T-helper 22 cell (primary cell): ENCODE measurements around the gene TTC24.
"Not testable (repeated sequence)": the region's sequence is repeated elsewhere in the genome, so short reads cannot be mapped to it uniquely, and the experiment has no call there.

Source experiments
- DNase-seq: peaks from one replicate; pipeline ENCODE4 v3.0.0-alpha.2; 2020; ENCODE audit warnings: low read depth

TTC24 gene

DNA sequence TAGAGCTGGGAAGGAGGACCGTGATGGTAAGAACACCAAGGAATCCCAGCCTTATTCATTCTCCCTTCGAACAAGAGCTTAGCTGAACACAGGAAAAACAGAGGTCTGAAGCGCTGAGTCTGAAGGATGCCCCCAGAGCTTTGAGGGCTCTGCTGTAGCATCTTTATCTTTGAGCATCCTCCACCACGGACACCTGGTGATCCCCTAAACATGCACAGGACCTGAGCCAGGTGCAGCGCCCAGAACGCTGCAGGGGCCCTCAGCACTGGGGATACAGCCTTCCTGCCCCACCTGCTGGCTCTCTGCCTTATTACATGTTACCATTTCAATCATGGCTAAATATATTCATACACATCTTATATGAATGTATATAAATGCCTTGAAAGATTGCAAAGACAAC is 29.5 kb downstream of the TTC24 start:
- peak; percentile 19 for DNase-seq

DNA sequence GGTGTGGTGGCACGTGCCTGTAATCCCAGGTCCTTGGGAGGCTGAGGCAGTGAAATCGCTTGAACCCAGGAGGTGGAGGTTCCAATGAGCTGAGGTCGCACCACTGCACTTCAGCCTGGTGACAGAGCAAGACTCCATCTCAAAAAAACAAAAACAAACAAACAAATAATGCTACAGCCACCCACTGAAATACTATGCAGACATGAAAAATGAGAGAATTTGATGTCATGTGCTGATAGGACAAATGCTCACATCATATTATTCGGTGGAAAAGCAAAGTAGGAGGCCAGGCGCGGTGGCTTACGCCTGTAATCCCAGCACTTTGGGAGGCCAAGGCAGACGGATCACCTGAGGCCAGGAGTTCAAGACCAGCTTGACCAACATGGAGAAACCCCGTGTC is 30.5 kb downstream of the TTC24 start:
- DNase-seq, result not testable (repeated sequence)

DNA sequence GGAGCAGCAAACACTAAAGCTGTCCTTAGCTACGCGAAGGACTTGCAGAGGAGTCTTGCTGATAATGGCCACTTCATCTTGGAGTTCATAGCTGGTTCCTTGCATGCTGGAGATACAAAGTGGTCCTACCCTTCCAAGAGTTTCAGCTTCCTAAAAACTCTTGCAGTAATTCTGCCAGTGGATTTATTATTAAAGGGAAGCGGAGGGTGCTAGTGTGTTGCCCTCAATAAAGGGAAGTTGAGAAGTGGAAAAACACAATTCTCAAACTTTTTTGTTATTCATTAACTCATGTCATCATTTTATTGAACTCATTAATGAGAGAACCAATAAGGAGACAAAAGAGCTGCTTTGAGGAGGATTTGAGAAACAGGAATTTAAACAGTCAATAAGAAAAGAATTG is 33.1 kb downstream of the TTC24 start:
- no peak for DNase-seq

DNA sequence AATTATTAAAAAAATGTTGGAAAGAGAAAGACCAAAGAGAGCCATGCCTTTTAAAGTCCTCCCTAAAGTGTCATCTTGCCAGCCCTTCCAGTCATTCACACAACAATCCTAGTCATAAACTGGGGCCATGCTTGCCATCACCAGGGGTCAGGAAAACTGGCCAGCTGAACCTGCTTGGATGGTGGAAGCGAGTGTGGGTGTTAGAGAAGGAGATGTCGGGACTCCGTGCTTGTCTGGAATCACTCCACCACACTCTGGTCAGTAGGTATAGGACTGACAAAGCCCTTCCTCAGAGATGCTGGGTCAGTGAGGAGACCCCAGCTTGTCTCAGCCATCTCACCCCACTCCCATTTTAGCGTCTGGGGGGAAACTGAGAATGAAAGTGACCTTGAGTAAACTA is 36.4 kb downstream of the TTC24 start:
- no peak for DNase-seq

DNA sequence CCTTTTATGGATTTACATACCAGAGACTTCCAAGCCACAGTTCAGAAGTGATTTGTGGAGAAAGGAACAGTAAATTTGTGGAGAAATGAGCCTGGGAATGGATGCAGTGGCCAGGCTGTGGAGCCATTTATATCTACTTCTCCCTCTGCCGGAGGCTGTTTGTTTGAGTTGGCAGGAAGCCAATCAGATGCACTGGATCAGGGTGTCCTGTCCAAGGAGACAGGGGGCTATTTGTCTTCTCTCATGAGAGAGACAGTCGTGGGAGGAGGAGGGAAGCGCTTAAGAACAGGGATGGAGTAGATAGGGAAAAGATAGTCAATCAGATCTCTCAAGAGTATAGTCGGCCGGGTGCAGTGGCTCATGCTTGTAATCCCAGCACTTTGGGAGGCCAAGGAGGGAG is 36.9 kb downstream of the TTC24 start:
- no peak for DNase-seq

DNA sequence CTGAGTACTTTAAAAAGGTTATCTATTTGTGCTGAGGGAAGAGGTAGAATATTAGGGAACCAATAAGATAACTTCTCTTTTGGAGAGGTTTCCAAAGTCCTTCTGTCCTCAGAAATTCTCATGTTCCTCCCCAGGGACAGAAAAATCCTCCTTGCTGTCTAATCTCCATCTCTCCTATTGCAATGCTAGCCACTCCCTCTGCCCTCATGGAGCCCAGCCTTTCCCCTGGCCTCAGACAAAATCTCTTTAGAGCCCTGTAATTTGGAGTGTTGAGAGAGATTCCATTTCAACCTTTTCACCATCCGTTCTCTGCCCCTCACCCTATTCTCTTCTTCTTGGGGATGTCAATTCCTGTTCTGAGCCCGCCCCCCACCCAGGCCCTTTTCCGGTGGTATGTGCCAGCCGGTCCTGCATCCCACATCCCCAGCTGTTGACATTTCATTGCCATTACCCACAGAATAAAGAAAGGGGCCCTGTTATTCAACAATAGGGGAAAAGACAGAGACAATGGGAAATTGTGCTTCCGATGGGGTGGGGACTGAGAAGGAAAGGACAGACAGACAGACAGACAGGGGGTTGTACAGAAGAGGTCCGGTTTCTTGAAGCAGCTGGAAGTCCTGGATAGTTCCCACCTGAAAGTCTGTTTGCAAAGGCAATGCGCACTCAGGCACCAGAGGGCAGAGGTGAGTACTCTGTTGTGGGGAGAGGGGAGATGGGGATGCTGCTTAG is 39.5 kb downstream of the TTC24 start, which contains the start of gene HAPLN2:
Gene HAPLN2, plus strand, starts transcription at position 563 of the 729 bp plus-strand sequence. CDS start 4,076 bp downstream, outside the sequence.
- DNase-seq, result no peak

DNA sequence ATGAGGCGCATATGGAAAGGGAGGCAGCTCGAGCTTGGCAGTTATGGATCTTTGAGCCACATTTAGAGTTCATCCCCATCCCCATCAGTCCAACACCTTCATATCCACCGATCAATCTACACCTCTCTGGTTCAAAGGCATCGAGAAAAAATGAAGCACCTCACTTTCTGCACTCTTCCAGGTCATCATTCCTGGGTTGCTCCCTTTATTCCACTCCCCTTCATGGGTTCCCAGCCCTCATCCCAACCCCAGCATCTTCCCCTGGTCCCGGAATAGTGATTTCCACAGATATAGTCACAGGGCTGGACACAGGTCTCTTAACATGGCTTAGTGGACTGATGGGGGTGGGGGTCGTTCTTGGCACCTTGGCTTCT is 40.0 kb downstream of the TTC24 start:
- no peak for DNase-seq

DNA sequence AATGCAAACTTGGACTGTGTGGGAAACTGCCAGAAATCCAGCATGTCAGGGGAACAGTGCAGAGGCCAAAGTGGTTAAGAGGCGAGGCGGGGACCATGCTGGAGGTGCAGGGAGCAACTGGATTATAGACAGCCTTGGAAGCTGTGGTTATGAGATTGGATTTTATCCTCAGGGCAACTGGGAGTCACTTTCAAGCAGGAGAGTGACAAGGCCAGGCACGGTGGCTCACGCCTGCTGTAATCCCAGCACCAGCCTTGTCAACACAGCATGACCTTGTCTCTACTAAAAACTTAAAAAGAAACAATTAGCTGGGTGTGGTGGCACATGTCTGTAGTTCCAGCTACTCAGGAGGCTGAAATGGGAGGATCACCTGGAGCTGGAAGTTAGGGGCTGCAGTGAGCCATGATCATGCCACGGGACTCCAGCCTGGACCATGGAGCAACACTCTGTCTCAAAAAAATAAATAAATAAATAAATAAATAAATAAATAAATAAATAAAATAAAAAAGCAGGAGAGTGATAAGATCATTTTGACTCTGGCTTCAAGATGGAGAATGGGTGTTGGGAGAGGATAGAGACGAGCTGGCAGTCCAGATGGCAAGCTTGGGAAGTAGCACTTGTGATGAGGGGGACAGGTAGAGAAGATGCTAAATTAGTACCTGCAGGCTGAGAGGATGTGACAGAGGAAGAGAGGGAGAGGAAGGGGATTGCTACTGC is 43.2 kb downstream of the TTC24 start:
- DNase-seq, result no peak

DNA sequence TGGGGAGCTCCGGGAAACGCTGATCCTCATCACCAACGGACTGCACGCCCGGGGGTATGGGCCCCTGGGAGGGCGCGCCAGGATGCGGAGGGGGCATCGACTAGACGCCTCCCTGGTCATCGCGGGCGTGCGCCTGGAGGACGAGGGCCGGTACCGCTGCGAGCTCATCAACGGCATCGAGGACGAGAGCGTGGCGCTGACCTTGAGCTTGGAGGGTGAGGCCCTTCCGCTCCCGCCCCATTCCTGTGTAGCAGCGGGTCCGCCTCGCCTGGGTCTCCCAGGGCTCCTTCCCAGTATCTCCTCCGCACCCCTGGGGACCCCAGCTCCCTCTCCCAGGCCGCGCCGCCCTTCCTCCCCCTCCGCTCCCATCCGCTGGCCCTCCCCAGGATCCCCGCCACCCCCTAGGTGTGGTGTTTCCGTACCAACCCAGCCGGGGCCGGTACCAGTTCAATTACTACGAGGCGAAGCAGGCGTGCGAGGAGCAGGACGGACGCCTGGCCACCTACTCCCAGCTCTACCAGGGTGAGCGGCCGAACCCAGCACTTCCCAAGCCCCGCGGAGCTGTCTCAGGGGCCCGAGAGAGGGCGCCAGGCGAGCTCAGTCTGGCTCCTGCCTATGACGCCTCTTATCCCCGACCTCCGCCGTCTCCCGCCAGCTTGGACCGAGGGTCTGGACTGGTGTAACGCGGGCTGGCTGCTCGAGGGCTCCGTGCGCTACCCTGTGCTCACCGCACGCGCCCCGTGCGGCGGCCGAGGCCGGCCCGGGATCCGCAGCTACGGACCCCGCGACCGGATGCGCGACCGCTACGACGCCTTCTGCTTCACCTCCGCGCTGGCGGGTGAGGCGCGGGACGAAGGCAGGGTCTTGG is 44.7 kb downstream of the TTC24 start:
- no peak for DNase-seq

DNA sequence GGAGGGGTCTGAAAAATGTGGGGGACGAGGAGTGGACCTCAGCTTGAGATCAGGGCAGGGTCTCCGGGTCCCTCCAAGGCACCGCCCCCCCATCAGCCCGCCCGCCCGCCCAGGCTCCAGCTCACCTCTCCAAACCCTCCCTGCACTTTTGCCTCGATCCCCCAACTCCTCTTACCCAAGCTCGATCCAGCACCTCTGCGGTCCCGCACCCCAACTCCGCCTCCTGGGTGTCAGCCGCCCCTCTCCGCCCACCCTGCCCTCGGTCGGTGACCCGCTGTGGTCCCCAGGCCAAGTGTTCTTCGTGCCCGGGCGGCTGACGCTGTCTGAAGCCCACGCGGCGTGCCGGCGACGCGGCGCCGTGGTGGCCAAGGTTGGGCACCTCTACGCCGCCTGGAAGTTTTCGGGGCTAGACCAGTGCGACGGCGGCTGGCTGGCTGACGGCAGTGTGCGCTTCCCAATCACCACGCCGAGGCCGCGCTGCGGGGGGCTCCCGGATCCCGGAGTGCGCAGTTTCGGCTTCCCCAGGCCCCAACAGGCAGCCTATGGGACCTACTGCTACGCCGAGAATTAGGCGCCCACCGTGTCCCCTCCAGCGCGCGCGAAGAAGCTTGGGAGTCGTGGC is 45.4 kb downstream of the TTC24 start:
- DNase-seq, result no peak

DNA sequence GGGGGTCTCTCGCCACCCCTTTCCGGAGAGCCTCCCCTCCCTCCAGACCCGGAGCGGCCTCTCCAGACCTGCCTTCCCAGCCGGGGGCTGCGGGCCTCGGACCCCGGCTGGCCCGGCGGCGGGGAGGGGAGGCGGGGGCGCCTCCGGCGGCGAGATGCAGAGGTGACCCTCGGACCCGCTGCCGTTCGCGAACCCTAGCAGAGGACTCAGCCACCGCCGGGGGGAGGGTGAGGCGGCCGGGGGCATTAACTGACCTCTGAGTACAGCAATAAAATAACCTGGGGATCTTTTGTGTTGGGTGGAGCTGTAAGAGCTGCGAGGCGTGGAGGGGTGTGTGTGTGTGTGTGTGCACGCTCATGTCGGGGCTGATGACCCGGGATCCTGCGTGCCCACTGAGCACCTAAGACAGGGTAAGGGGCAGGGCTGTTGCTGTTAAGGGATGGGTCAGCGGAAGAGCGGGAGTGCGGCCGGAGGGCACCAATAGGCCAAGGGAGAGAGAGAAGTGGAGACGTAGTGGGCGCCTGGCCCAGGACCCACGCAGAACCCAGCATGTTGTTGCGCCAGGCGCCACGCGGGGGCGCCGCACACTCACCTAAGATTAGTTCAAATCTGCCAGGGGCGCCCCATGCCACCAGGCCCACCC is 46.0 kb downstream of the TTC24 start:
- peak; percentile 34 for DNase-seq

DNA sequence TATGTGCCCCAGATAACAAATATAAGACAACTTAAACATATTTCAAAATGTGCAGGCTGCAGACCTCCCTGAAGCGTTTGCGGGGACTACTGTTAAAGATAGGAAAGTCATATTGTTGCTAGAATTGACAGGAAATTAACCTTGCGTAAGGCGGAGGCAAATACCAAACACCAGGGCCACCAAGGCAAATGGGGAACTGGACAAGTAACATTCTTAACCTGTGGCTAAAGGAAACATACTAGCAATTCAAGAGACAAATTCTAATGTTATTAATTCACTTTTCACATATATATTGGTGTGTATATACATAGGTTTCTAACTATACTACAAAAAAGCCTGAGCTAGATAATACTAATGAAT is 46.5 kb downstream of the TTC24 start:
- DNase-seq, result no peak

DNA sequence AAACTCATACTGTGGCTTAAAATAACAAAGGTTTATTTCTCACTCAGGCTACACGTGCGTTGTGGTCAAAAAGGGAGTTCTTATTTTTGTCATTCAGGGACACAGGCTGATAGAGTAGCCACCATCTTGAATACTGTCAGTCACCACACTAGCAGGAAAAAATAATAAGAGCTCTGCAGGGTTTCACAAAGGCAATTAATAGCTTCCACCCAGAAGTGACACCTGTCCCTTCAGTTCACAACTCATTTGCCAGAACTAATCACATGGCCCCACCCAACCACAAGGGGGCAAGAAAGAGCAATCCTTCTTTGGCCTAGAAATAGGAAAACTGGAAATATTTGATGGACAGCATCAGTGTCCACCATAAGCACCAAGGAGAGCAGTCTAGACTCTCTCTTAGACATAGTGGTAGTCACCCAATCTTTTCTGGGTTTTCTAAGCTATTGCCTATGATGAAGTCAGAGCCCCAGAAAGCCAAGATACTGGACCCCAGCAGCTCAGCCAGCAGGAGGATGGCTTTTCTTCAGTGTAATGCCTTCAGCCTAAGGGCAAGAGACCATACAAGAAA is 47.9 kb downstream of the TTC24 start:
- no peak for DNase-seq

DNA sequence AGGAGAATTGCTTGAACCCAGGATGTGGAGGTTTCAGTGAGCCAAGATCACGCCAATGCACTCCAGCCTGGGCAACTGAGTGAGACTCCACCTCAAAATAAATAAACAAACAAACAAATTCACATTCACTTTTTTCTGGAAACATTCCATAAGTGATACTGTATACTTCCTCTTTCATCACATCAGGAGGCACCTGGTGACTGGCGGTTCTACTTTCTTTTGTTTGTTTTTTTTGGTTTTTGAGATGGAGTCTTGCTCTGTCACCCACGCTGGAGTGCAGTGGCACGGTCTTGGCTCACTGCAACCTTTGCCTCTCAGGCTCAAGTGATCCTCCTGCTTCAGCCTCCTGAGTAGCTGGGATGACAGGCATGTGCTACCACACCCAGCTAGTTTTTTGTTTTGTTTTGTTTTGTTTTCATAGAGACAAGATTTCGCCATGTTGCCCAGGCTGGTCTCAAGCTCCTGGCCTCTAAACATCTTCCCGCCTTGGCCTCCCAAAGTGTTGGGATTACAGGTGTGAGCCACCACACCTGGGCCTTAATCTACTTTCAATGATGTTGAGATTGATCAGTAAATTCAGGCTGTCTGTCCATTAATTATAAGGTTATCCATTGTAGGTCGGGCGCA is 50.4 kb downstream of the TTC24 start:
- no peak for DNase-seq

DNA sequence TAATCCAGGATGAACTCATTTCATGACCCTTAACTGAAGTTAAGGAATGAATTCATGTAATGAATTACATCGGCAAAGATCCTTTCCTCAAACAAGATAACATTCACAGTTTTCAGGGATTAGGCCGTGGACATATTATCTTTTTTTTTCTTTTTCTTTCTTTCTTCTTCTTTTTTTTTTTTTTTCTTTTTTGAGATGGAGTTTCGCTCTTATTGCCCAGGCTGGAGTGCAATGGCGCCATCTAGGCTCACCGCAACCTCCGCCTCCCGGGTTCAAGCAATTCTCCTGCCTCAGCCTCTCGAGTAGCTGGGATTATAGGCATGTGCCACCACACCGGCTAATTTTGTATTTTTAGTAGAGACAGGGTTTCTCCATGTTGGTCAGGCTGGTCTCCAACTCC is 51.6 kb downstream of the TTC24 start:
- not testable (repeated sequence) for DNase-seq

DNA sequence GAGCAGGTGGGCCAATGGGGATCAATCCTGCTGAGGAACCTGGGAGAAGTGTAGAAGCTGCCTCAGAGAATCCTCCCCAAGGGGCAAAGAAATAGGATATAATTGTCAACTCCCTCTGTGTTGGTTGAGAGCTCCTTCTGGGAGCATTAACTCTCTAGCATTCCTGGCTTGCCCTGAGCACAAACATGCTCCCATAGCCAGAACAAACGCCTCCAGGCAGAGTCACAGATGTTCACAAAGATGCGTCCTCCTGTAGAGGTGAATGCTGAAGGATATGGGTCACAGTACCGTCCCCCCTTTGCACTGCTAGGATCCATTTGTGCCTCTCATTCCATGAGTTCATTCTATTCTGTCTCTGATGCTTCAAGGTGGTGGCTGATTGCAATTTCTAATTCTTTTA is 52.8 kb downstream of the TTC24 start:
- DNase-seq, result no peak
